HG03060 (cell line): ENCODE results near the gene SCN1B.
"Not testable (repeated sequence)": the region's sequence is repeated elsewhere in the genome, so short reads cannot be mapped to it uniquely, and the experiment has no call there.

Experiments used
- ATAC-seq: cut with Tn5 transposase; IDR thresholded peaks from one replicate; pipeline ENCODE4 v1.9.1; 2021; ENCODE audit warnings: low read depth, moderate number of reproducible peaks; ENCODE audit not compliant: unreplicated experiment

Gene SCN1B

GRCh38 chr19:35034005-35034502, 3.8 kb downstream of the SCN1B start:
- ATAC-seq, result no peak

- no peak for ATAC-seq
Observed at GRCh38 chr19:35034588-35035382, 4.5 kb downstream of the SCN1B start.

- ATAC-seq, result no peak
Observed at GRCh38 chr19:35037716-35038622, 7.7 kb downstream of the SCN1B start.

- no peak for ATAC-seq
Observed at GRCh38 chr19:35038623-35039512, 8.6 kb downstream of the SCN1B start.

GRCh38 chr19:35039881-35040825, 9.9 kb downstream of the SCN1B start:
- ATAC-seq, result no peak

- ATAC-seq, result no peak
Observed at GRCh38 chr19:35040826-35041547, 10.7 kb downstream of the SCN1B start.

- no peak for ATAC-seq
Observed at GRCh38 chr19:35041548-35042055, 11.3 kb downstream of the SCN1B start, which contains the start of gene HPN. Gene HPN (plus strand): TSS chr19:35041721. CDS start chr19:35042507, 786 bp downstream.

- no peak for ATAC-seq
Observed at GRCh38 chr19:35042056-35042730, 11.9 kb downstream of the SCN1B start.

- ATAC-seq, result no peak
Observed at GRCh38 chr19:35042954-35043604, 12.8 kb downstream of the SCN1B start.

GRCh38 chr19:35043906-35044305, 13.6 kb downstream of the SCN1B start:
- no peak for ATAC-seq

GRCh38 chr19:35044317-35045117, 14.2 kb downstream of the SCN1B start:
- no peak for ATAC-seq

- ATAC-seq, result no peak
Observed at GRCh38 chr19:35045667-35046300, 15.5 kb downstream of the SCN1B start.

GRCh38 chr19:35046461-35046860, 16.2 kb downstream of the SCN1B start:
- no peak for ATAC-seq

GRCh38 chr19:35048911-35049411, 18.7 kb downstream of the SCN1B start:
- no peak for ATAC-seq

GRCh38 chr19:35049456-35049855, 19.2 kb downstream of the SCN1B start:
- ATAC-seq, result no peak

GRCh38 chr19:35050662-35051061, 20.4 kb downstream of the SCN1B start:
- ATAC-seq, result not testable (repeated sequence)
